OCI-LY7 (cell line): Measurements from ENCODE around the gene CRYL1.

Source experiments
- EZH2phosphoT487 ChIP-seq: fragments of 200-600 bp; sonication (generic); IDR thresholded peaks from 2 replicates; pipeline ENCODE4 v1.6.1; 2018; ENCODE audit warnings: low read depth, borderline replicate concordance, mild to moderate bottlenecking, mixed run types, antibody characterized with exemption, low read length, moderate library complexity, mixed read lengths
- TF ChIP-seq, protein P1 (sequence below): fragments of 200-600 bp; sonication (generic); conservative IDR thresholded peaks from 2 replicates; pipeline ENCODE4 v1.5.1; 2014; ENCODE audit warnings: mild to moderate bottlenecking, antibody characterized with exemption, low read length, moderate library complexity, mixed read lengths

GRCh38 chr13:20402881-20403280 lies 122.8 kb downstream of the CRYL1 start:
- TF ChIP-seq, protein P1, sequence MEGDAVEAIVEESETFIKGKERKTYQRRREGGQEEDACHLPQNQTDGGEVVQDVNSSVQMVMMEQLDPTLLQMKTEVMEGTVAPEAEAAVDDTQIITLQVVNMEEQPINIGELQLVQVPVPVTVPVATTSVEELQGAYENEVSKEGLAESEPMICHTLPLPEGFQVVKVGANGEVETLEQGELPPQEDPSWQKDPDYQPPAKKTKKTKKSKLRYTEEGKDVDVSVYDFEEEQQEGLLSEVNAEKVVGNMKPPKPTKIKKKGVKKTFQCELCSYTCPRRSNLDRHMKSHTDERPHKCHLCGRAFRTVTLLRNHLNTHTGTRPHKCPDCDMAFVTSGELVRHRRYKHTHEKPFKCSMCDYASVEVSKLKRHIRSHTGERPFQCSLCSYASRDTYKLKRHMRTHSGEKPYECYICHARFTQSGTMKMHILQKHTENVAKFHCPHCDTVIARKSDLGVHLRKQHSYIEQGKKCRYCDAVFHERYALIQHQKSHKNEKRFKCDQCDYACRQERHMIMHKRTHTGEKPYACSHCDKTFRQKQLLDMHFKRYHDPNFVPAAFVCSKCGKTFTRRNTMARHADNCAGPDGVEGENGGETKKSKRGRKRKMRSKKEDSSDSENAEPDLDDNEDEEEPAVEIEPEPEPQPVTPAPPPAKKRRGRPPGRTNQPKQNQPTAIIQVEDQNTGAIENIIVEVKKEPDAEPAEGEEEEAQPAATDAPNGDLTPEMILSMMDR = no peak
- TF ChIP-seq EZH2phosphoT487 = no peak
